GM10248 (cell line): ENCODE measurements around the gene FMN1.

Experiments used
- CTCF ChIA-PET: fragments of 300-600 bp; sonication (Branson Sonifier 250); formaldehyde crosslinking; extraction: SDS; loops from one replicate; lab custom pipeline; 2021; ENCODE audit warnings: antibody characterized with exemption; lab: Yijun Ruan, JAX
- POLR2A ChIA-PET: fragments of 350-650 bp; sonication (Branson Sonifier 250); formaldehyde crosslinking; extraction: SDS; loops from one replicate; lab custom pipeline; 2020; ENCODE audit warnings: antibody characterized with exemption; lab: Yijun Ruan, JAX
- DNase-seq: peaks from one replicate; pipeline ENCODE4 v3.0.0; 2012; ENCODE audit errors: extremely low spot score
- TF ChIP-seq, protein P1 (sequence below): IDR thresholded peaks from 2 replicates; pipeline ENCODE4 v1.5.1; 2012; ENCODE audit warnings: mild to moderate bottlenecking, low read depth; ENCODE audit errors: extremely low read depth, missing control alignments, control extremely low read depth

FMN1 gene

DNA sequence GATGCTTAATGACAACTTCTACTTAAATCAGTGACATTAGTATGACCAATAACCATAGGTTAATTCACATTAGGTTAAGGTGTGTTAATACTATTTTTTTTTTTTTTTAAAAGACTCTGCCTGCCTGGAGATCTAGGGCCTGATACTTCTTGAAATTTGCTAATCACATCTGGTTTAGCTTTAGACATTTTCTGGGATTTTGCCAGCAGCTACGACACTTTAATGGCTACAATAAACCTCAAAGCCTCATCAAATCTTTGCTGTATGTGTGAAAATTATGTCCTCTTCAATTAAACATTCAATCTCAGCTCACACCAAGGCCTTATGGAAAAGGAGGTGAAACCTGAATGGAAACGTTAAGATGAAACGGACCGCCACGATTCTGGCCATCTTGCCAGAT lies 308.8 kb downstream of the FMN1 start:
- no peak for DNase-seq
- TF ChIP-seq, protein P1, sequence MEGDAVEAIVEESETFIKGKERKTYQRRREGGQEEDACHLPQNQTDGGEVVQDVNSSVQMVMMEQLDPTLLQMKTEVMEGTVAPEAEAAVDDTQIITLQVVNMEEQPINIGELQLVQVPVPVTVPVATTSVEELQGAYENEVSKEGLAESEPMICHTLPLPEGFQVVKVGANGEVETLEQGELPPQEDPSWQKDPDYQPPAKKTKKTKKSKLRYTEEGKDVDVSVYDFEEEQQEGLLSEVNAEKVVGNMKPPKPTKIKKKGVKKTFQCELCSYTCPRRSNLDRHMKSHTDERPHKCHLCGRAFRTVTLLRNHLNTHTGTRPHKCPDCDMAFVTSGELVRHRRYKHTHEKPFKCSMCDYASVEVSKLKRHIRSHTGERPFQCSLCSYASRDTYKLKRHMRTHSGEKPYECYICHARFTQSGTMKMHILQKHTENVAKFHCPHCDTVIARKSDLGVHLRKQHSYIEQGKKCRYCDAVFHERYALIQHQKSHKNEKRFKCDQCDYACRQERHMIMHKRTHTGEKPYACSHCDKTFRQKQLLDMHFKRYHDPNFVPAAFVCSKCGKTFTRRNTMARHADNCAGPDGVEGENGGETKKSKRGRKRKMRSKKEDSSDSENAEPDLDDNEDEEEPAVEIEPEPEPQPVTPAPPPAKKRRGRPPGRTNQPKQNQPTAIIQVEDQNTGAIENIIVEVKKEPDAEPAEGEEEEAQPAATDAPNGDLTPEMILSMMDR = no peak
- POLR2A ChIA-PET = no interaction called here
- CTCF ChIA-PET = interaction anchor here (1.1 kb wide), 1 partner anchor 14 kb away, joined by 3 read pairs; no protein-coding TSS in a partner anchor

DNA sequence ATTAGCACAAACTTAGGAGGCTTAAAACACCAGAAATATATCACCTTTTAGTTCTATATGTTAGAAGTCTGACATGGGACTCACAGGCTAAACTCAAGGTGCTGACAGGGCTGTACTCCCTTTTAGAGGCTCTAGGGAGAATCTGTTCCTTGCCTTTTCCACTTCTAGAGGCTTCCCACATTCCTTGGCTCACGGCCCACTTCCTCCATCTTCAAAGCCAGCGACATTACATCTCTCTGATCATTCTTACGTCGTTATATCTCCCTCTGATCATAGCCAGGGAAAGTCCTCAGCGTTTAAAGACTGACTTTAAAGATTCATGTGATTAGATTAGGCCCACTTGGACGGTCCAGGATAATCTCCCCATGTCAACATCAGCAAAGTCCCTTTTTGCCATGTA lies 310.4 kb downstream of the FMN1 start:
- TF ChIP-seq, protein P1 = no peak
- POLR2A ChIA-PET = no interaction called here
- CTCF ChIA-PET = no interaction called here
- no peak for DNase-seq

DNA sequence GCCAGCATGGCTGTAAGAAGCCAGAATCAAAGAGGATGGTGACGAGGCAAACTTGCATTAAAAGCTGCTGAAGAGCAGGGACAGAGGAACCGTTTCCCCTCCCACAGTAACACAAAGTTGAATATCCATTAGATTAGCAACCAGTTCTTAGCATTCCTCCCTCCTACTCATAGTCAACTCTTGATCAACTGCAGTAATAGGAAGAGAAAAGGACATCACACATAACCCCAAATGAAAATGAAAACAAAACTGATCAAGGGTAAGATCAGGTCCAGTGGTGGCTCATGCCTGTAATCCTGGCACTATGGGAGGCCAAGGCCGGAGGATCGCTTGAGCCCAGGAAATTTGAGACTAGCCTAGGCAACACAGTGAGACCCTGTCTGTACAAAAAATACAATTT lies 311.6 kb downstream of the FMN1 start:
- POLR2A ChIA-PET = no interaction called here
- CTCF ChIA-PET = no interaction called here
- no peak for DNase-seq
- TF ChIP-seq, protein P1 = no peak

DNA sequence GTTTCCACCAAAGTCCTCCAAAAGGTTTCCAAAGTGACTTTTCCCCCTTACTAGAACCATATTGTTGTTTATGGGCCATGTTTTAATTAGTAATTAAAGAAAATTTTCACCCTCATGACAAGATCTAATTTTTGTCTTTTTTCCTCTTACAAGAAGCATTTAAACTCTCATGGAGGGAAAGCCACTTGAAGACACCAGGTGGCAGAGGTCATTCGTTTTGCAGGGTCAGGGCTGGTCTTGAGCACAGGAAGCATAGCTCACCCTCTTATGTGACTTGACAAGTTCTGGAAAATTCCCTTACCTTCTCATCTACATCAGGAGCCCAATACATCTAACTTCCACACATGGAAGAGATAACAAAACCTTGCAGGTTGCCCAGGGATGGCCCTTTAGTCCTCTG lies 313.0 kb downstream of the FMN1 start:
- TF ChIP-seq, protein P1 = no peak
- no peak for DNase-seq
- POLR2A ChIA-PET = no interaction called here
- CTCF ChIA-PET = interaction anchor here (0.9 to 1.0 kb wide), 2 partner anchors 10 to 19 kb away, joined by 3 read pairs; no protein-coding TSS in a partner anchor

DNA sequence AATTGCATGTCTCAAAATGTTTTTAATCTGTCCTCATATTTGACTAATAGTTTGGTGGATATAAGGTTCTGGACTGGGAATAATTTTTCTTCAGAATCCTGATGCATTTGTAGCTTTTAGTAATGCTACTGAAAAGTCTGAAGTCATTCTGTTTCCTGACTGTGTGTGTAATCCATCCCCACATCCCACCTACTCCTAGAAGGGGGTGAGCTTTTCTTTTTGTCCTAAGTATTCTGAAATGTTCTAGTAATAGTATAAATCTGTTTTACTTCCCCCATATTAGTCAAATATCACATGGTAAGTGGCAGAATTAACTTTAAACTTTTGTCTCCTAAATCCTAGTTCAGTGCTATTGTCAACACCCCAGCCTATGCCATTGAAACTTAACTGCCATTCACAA lies 313.9 kb downstream of the FMN1 start:
- no peak for DNase-seq
- ChIA-PET POLR2A (no interaction called here), CTCF (interaction anchor here (0.8 to 0.9 kb wide), 2 partner anchors 9 to 12 kb away, joined by 3 read pairs; no protein-coding TSS in a partner anchor)
- TF ChIP-seq, protein P1 = no peak

DNA sequence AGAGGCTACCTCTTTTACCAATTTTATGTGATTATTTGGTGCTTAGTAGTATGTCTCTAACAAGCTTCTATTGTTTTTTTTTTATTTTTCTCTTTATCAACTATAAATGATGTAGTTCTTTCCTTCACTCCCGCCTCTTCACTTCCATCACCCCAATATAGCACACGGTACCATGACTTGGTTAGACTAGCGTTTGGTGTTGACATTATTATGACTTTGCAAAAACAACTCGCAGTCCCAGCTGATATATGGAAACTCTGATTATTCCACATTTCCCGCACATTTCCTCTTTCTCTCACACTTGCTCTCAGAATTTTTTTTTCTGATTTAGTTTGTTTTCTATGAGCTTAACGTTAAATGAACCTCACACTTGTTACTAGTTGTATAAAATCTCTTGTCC lies 314.5 kb downstream of the FMN1 start:
- no peak for DNase-seq
- ChIA-PET CTCF (interaction anchor here (0.8 to 2.5 kb wide), 2 partner anchors 13 to 57 kb away, joined by 3 to 5 read pairs; no protein-coding TSS in a partner anchor), POLR2A (no interaction called here)
- TF ChIP-seq, protein P1 = no peak
